IPS-NIHi7 (cell line): Measurements from ENCODE around the gene ADARB2.

Experiments used
- DNase-seq: peaks from one replicate; pipeline ENCODE4 v3.0.0; 2012; ENCODE audit warnings: mixed read lengths; ENCODE audit errors: extremely low spot score

The ADARB2 gene

DNA sequence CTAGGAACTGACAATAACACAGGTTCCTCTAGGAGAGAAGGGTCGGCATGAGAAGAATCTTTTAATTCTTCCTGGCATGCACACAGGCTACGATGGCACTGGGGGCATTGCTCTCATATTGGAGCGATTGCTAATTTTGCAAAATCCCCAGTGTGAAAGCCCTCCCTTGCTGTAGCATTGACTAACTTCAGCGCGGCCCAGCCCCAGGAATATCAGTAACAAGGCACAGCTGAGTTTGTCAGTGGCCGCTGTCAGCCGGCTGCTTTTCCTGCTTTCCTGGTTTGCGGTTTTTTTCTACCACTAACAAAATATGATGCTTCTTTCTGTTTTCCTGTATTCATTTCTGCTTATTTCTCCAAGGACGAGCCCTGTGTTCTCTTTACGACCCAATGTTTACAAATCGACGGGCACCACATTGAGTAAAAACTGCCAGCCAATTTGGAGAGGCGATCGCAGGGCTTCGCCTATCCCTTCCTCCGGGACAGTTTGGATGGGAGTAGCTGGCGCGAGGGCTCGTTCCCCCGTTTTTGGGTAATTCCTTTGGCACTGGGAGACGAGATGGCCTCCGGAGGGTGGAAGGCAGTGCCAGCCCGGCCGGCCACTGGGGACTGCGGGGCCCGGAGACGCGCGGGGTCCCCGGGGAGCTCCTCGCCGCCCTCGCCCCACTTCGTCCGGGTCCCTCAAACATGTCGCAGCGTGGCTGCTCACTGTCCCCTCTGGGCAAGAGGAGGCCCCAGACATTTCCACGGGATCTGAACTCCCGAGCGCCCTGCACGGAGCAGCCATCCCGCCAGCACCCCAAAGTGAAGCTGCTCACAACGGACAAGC, 967 bp downstream of the ADARB2 start:
- DNase-seq = no peak

- DNase-seq = no peak
Observed at GRCh38 chr10:1735562-1735961, 1.8 kb downstream of the ADARB2 start.

GRCh38 chr10:1734288-1734687, 3.0 kb downstream of the ADARB2 start:
- no peak for DNase-seq

DNA sequence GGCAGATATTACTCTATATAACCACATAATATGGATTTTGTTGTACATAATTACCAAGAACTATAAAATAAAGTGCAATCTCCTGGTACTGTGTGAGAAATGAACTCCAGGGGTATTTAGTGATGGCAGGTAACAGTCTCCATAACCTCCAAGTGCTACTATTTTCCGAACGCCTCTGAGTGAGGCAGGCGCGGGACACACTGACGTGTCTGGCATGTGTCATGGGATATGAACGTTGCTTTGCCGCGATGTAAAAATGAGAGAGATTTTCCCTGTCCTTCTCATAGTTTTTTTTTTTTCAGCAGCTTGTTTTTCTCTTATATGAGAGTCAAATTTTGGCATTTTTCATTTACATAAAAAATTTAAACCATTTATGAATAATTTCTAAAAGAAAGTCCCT, 3.6 kb downstream of the ADARB2 start:
- no peak for DNase-seq

DNA sequence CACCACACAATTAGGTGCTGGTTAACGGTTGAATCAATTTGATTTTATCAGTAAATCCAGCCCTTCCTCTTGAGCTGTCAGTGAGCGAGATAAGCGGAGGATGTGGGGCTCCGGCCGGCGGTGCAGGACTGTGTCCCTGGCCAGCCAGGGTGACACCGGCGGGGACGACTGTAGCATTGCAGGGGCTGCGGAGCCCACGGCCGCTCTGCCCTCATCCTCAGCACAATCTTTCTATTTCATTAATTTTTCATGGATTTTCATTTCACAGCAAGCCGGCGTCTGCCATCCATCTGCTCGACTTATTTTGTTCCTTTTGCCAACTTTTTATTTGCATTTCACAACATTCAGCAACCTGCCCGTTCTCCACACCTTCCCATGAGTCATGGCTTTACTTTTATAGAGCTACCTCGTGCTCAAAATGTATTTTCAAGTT, 4.7 kb downstream of the ADARB2 start:
- no peak for DNase-seq

GRCh38 chr10:1731592-1731991, 5.7 kb downstream of the ADARB2 start:
- DNase-seq = no peak

- no peak for DNase-seq
Observed at GRCh38 chr10:1729751-1730150, 7.6 kb downstream of the ADARB2 start.

DNA sequence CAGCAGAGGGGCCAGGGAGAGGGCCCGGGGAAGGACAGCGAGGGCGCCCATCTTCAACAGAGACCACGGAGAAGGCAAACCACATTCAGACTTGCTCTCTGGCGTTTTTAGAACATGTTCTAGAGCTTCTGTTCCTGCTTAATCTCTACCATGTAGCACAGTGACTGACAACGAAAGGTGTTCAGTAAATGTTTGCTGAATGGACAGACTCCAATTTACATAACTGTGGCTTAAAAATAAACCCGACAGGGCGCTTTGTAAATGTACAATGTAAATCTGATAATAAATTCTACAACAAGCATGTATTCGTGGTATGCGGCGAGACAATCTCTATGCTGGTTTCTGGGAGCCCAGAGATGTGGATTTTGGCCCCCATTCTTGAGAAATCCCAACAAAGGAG, 10.5 kb downstream of the ADARB2 start:
- DNase-seq = no peak

GRCh38 chr10:1724921-1725488, 12.3 kb downstream of the ADARB2 start:
- no peak for DNase-seq

DNA sequence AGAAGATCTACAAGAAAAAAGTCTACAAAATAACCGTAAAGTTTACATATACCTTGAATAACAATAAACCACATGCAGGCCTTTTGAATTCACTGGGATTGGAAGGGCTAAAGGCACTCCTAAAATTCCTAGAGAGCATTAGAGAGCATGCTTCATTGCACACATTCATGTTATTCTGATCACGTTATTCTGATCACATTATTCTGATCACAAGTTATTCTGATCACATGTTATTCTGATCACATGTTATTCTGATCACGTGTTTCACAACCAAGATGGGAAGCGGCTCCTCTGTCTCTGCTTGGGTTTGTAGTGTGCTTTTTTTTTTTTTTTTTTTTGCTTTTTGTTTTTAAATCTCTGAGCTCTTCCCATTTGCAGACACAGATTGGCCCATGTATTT, 20.5 kb downstream of the ADARB2 start:
- no peak for DNase-seq

DNA sequence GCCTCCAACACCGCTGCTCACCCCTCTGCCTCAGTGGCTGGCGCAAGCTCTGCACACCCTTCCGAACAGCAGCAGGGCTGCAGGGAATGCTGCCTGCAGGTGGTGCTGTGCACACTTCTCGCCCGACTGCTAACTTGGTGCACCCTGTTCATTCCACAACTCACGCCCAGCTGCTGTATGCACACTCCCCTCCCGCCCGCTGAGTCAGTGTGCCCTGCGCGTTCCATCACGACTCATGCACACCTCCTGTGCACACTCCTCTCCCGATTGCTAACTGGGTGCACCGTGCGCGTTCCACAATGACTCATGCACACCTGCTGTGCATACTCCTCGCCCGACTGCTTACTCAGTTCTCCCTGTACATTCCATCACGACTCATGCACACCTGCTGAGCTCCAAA, 21.5 kb downstream of the ADARB2 start:
- DNase-seq = peak; percentile 64

GRCh38 chr10:1712944-1713671, 24.2 kb downstream of the ADARB2 start:
- DNase-seq = no peak

DNA sequence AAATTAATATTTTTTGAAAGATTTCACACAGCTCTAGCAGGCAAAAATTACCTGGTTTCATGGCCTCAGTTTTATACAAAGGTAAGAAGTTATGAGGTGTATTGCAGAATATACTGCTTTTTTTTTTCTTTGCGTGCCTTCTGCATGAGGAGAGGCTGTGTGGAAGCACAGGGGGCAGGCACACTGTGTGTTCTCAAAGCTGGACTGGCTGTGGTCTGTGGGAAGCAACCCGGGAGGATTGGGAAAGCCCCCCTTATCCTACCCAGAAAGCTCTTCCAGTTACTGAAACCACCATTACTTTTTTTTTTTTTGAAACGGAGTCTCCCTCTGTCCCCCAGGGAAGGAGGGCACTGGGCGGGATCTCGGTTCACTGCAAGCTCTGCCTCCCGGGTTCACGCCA, 25.0 kb downstream of the ADARB2 start:
- no peak for DNase-seq

DNA sequence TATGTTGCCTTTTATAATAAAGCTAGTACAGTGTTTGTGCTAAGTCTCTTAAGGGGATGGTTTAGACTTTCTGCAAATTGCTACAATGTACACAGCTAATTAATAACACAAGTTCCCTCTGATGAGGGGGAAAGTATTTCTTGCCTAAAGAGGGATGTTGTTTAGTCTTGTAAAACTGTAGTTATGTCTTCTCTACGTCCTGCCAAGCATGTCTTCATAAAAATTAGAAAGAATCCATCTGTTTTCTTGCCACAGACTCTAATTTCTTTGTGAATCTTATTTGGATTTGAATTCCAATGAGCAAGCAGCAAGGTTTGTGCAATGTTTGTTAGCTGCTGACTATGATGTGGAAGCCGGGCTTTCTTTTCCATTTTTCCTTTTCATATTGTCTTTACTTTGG, 28.2 kb downstream of the ADARB2 start:
- DNase-seq = no peak

GRCh38 chr10:1708746-1709145, 28.6 kb downstream of the ADARB2 start:
- DNase-seq = no peak

GRCh38 chr10:1706711-1707110, 30.6 kb downstream of the ADARB2 start:
- DNase-seq = no peak

GRCh38 chr10:1706256-1706655, 31.1 kb downstream of the ADARB2 start:
- DNase-seq = no peak

DNA sequence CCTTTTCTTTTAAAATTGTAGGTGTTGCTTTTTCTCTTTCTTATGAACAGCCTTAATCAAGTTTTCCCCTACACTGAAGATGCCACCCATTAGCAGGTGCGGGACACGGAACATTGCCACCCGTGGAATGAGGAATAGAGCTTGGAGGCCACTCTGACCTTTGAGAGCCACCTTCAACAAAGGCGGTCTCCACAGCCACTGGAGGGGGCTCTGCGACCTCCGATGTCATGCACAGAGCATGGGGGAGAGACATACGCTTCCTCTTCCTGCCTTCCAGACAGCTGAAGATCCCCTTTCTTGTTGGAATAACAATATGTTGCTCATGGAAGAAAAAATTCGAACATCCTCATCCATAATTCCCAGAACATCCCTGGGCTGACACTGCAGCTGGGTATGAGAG, 39.1 kb downstream of the ADARB2 start:
- peak; percentile 32 for DNase-seq

DNA sequence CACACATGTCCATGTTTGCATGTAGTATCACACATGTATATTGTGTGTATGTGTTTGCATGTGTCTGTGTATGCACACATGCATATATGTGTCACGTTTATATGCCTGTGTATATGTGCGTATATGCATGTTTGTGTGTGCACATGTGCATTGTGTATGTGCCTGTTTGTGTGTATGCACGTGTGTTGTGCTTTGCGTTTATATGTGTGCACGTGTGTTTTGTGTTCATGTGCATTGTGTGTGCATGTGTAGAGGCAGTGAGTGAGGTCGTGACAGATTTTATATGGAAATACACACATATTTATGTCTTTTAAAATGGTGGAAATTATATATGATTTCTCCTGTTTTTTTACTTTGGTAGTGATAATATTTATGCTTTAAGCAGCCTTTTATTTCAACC, 41.2 kb downstream of the ADARB2 start:
- DNase-seq = no peak

- no peak for DNase-seq
Observed at GRCh38 chr10:1690086-1690485, 47.2 kb downstream of the ADARB2 start.

GRCh38 chr10:1688531-1688930, 48.8 kb downstream of the ADARB2 start:
- no peak for DNase-seq

- DNase-seq = no peak
Observed at GRCh38 chr10:1687623-1688150, 49.6 kb downstream of the ADARB2 start.

- DNase-seq = no peak
Observed at GRCh38 chr10:1687190-1687589, 50.1 kb downstream of the ADARB2 start.
